ENCODE results near the gene NKX1-1. TPM values are rescaled to one million over a fixed set of nuclear protein-coding genes. Genes with fewer than 3 reads are reported as not detected.

NKX1-1 gene
- total RNA-seq, 1 experiment from 2014 or later: not detected

DNA sequence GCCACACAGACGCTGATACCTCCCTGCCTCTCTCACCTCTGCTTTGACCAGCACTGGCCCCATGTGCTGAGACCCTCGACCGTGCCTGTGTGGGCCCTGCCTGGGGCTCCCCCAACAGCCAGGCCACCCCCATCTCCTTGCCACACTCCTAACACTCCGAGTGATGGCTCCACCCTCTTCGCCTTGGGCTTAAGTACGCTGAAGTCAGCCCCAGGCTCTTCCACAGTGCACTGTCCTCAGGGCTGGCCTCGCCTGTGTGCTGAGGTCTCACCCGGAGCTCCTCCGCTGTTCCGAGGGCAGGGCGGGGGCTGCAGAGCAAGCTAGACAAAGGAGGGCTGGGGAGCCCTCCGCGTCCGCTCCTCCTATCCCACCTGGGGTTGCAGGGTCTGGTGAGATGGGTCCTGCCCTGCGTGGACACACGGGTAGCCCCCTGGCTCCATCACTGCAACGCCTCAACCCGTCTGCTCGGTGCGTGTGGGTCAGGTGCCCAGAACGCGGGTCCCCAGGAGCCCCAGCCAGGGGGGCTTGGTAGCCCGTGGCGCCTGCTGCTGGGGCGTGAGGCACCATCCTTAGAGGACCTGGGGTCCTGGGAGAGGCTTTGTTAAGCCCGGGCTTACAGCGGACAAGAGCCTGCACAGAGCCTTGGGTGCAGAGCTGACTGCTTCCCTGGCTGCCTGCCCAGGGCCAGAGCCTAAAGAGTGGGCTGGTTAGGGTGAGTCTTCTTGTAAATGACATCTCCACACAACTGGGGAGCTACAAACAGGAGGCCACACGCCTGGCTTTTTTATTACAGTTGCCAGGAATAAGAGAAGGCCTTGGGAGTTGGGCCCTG, 42.6 kb upstream of the NKX1-1 start (continued):
- TF ChIP-seq, protein P1, sequence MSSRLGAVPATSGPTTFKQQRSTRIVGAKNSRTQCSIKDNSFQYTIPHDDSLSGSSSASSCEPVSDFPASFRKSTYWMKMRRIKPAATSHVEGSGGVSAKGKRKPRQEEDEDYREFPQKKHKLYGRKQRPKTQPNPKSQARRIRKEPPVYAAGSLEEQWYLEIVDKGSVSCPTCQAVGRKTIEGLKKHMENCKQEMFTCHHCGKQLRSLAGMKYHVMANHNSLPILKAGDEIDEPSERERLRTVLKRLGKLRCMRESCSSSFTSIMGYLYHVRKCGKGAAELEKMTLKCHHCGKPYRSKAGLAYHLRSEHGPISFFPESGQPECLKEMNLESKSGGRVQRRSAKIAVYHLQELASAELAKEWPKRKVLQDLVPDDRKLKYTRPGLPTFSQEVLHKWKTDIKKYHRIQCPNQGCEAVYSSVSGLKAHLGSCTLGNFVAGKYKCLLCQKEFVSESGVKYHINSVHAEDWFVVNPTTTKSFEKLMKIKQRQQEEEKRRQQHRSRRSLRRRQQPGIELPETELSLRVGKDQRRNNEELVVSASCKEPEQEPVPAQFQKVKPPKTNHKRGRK (CRISPR knock-in tag; IDR thresholded peaks at IDR 0.05; ENCODE audit: borderline replicate concordance): no peak
- TF ChIP-seq E2F4 (CRISPR knock-in tag; IDR thresholded peaks at IDR 0.05; ENCODE audit: borderline replicate concordance, low read depth) (no peak), NR1H2 (CRISPR knock-in tag; IDR thresholded peaks at IDR 0.05) (no peak), ZNF219 (CRISPR knock-in tag; IDR thresholded peaks at IDR 0.05; ENCODE audit: borderline replicate concordance) (no peak)

GRCh38 chr4:1447676-1448588, 41.7 kb upstream of the NKX1-1 start:
- Mint-ChIP-seq H3K4me1 (no peaks in the 10 kb centered on the region), H3K27ac (no peak overlapping the region), H3K9me3 (peaks cover 11% of the 10 kb centered on the region), H3K4me3 (no peak overlapping the region), H3K27me3 (ENCODE audit: low read depth) (no peaks in the 10 kb centered on the region), H3K36me3 (peaks cover 9% of the 10 kb centered on the region)
- no peak for ATAC-seq
- TF ChIP-seq ZMAT4 (CRISPR knock-in tag; IDR thresholded peaks at IDR 0.05): no peak
- TF ChIP-seq GRHL2 (CRISPR knock-in tag; IDR thresholded peaks at IDR 0.05; ENCODE audit: insufficient replicate concordance, severe bottlenecking): no peak
- no peak for TF ChIP-seq ZNF219 (CRISPR knock-in tag; IDR thresholded peaks at IDR 0.05; ENCODE audit: borderline replicate concordance)
- TF ChIP-seq, protein P1 (CRISPR knock-in tag; IDR thresholded peaks at IDR 0.05; ENCODE audit: borderline replicate concordance): no peak
- TF ChIP-seq ZNF425 (CRISPR knock-in tag; conservative IDR thresholded peaks at IDR 0.05): no peak
- no peak for TF ChIP-seq NFYB (CRISPR knock-in tag; conservative IDR thresholded peaks at IDR 0.05; ENCODE audit: low read depth)
- TF ChIP-seq SMAD3 (CRISPR knock-in tag; IDR thresholded peaks at IDR 0.05; ENCODE audit: borderline replicate concordance): no peak
- TF ChIP-seq ZNF532 (CRISPR knock-in tag; IDR thresholded peaks at IDR 0.05; ENCODE audit: borderline replicate concordance): no peak
- TF ChIP-seq, protein P2, sequence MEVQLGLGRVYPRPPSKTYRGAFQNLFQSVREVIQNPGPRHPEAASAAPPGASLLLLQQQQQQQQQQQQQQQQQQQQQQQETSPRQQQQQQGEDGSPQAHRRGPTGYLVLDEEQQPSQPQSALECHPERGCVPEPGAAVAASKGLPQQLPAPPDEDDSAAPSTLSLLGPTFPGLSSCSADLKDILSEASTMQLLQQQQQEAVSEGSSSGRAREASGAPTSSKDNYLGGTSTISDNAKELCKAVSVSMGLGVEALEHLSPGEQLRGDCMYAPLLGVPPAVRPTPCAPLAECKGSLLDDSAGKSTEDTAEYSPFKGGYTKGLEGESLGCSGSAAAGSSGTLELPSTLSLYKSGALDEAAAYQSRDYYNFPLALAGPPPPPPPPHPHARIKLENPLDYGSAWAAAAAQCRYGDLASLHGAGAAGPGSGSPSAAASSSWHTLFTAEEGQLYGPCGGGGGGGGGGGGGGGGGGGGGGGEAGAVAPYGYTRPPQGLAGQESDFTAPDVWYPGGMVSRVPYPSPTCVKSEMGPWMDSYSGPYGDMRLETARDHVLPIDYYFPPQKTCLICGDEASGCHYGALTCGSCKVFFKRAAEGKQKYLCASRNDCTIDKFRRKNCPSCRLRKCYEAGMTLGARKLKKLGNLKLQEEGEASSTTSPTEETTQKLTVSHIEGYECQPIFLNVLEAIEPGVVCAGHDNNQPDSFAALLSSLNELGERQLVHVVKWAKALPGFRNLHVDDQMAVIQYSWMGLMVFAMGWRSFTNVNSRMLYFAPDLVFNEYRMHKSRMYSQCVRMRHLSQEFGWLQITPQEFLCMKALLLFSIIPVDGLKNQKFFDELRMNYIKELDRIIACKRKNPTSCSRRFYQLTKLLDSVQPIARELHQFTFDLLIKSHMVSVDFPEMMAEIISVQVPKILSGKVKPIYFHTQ (CRISPR knock-in tag; IDR thresholded peaks at IDR 0.05): no peak
- TF ChIP-seq NR3C1 (CRISPR knock-in tag; conservative IDR thresholded peaks at IDR 0.05; ENCODE audit: low read depth): no peak
- POLR2A ChIA-PET: no interaction called here
- CTCF ChIA-PET: no interaction called here
- no peak for DNase-seq (ENCODE audit: low spot score)
